SH-SY5Y (cell line): ENCODE results near the gene NPHP4.

Experiments used
- GATA2 ChIP-seq: IDR thresholded peaks from 2 replicates; pipeline ENCODE4 v1.6.1; 2011; ENCODE audit warnings: mild to moderate bottlenecking, low read depth, low read length
- GATA3 ChIP-seq: IDR thresholded peaks from 2 replicates; pipeline ENCODE4 v1.6.1; 2011; ENCODE audit warnings: low read depth, mild to moderate bottlenecking, low read length, moderate library complexity

GRCh38 chr1:5971471-5972197 lies 20.6 kb downstream of the NPHP4 start:
- TF ChIP-seq GATA2 (no peak), GATA3 (no peak)
